K562 (cell line): Measurements from ENCODE around the gene PPAN. TPM values are rescaled to one million over a fixed set of nuclear protein-coding genes. Genes with fewer than 3 reads are reported as not detected.

ENCODE experiments used
- ARHGAP35 ChIP-seq: fragments of 450-650 bp; IDR thresholded peaks from 2 replicates; pipeline ENCODE4 v1.6.1; 2018; ENCODE audit not compliant: partially characterized antibody
- E2F4 ChIP-seq: sonication (generic); formaldehyde crosslinking; IDR thresholded peaks from 2 replicates; pipeline ENCODE4 v1.8.0; 2022; ENCODE audit warnings: mild to moderate bottlenecking, low read depth, missing genetic modification reagents
- FOXP1 ChIP-seq: sonication (generic); formaldehyde crosslinking; IDR thresholded peaks from 2 replicates; pipeline ENCODE4 v1.8.0; 2022; ENCODE audit warnings: mild to moderate bottlenecking, missing genetic modification reagents
- KAT7 ChIP-seq: sonication (generic); formaldehyde crosslinking; IDR thresholded peaks from 2 replicates; pipeline ENCODE4 v1.8.0; 2022; ENCODE audit warnings: missing genetic modification reagents, mild to moderate bottlenecking, borderline replicate concordance
- NCOR1 ChIP-seq: fragments of 450-650 bp; IDR thresholded peaks from 2 replicates; pipeline ENCODE4 v1.6.1; 2016; ENCODE audit warnings: mild to moderate bottlenecking, moderate library complexity
- NR2F6 ChIP-seq: fragments of 450-650 bp; formaldehyde crosslinking; IDR thresholded peaks from 2 replicates; pipeline ENCODE4 v1.4.0; 2020; ENCODE audit warnings: mild to moderate bottlenecking
- SREBF1 ChIP-seq: fragments of 150-350 bp; IDR thresholded peaks from 2 replicates; pipeline ENCODE4 v1.6.1; 2014; ENCODE audit warnings: antibody characterized with exemption, low read depth, low read length, borderline replicate concordance
- SREBF2 ChIP-seq: sonication (generic); formaldehyde crosslinking; IDR thresholded peaks from 2 replicates; pipeline ENCODE4 v1.4.0; 2020; ENCODE audit warnings: mild to moderate bottlenecking, missing genetic modification reagents
- SRSF3 ChIP-seq: fragments of 200-400 bp; formaldehyde crosslinking; IDR thresholded peaks from 2 replicates; pipeline ENCODE4 v1.6.1; 2016; ENCODE audit warnings: mild to moderate bottlenecking, low read length, moderate library complexity; ENCODE audit not compliant: insufficient read depth
- TAF1 ChIP-seq: IDR thresholded peaks from 2 replicates; pipeline ENCODE4 v1.6.1; 2011; ENCODE audit warnings: mild to moderate bottlenecking, low read length, moderate library complexity; ENCODE audit not compliant: insufficient read depth, control insufficient read depth, severe bottlenecking; ENCODE audit errors: extremely low read depth
- TAF9B ChIP-seq: fragments of 450-650 bp; IDR thresholded peaks from 2 replicates; pipeline ENCODE4 v1.6.1; 2018; ENCODE audit warnings: mild to moderate bottlenecking; ENCODE audit not compliant: partially characterized antibody
- TAL1 ChIP-seq: fragments of 450-650 bp; IDR thresholded peaks from 2 replicates; pipeline ENCODE4 v1.6.1; 2016; ENCODE audit warnings: mild to moderate bottlenecking
- TBP ChIP-seq: optimal IDR thresholded peaks from 2 replicates; pipeline ENCODE3; 2011; ENCODE audit warnings: low read depth, low read length, improper control_type of control experiment
- XRCC3 ChIP-seq: fragments of 450-650 bp; IDR thresholded peaks from 2 replicates; pipeline ENCODE4 v1.6.1; 2017; ENCODE audit warnings: mild to moderate bottlenecking, moderate library complexity
- ZNF76 ChIP-seq: fragments of 250-450 bp; sonication (Bioruptor Pico); IDR thresholded peaks from 2 replicates; pipeline ENCODE4 v1.4.0; 2020; ENCODE audit warnings: mild to moderate bottlenecking, moderate library complexity, borderline replicate concordance
- polyA plus RNA-seq, 8 experiments: library from polyadenylated mRNA; depleted of rRNA in 4 of 8; stranded (reverse) in 5 of 8; unstranded in 3 of 8; fragments of >200 nt; fragmentation: Nextera tagmentation in 2 of 8; fragmentation: Illumina TruSeq in 1 of 8; extraction: Ambion mirVana in 2 of 8; extraction: Trizol in 1 of 8; gene quantifications; 2 replicates each; pipeline versions ENCODE4 v1.2.1 to v1.2.3, GENCODE V29; 2011 to 2014; ENCODE audit warnings: inconsistent platforms in 1 of 8, missing spikeins in 1 of 8
- total RNA-seq, 7 experiments: library from RNA; depleted of rRNA in 6 of 7; stranded (reverse); fragments of >200 nt in 6 of 7; fragmentation: Illumina TruSeq in 2 of 7; extraction: Trizol in 2 of 7; gene quantifications; 2 replicates each; pipeline versions ENCODE4 v1.2.1 to v1.2.3, GENCODE V29; 2011 to 2021; ENCODE audit warnings: low replicate concordance in 1 of 7
- TF ChIP-seq, protein P1 (sequence below): fragments of 250-450 bp; sonication (Bioruptor Pico); IDR thresholded peaks from 2 replicates; pipeline ENCODE4 v1.5.1; 2021; ENCODE audit warnings: mild to moderate bottlenecking
- TF ChIP-seq, protein P2 (sequence below): fragments of 450-650 bp; formaldehyde crosslinking; IDR thresholded peaks from 2 replicates; pipeline ENCODE4 v1.4.0; 2022; ENCODE audit warnings: missing genetic modification characterization
- TF ChIP-seq, protein P3 (sequence below): IDR thresholded peaks from 2 replicates; pipeline ENCODE4 v1.6.1; 2011; ENCODE audit warnings: borderline replicate concordance, low read depth, mild to moderate bottlenecking, moderate library complexity, low read length; ENCODE audit not compliant: insufficient read depth, poor library complexity, severe bottlenecking
- TF ChIP-seq, protein P4 (sequence below): fragments of 250-450 bp; sonication (Bioruptor Pico); IDR thresholded peaks from 2 replicates; pipeline ENCODE4 v1.8.0; 2022; ENCODE audit warnings: inconsistent platforms

PPAN gene
- total and polyA plus RNA-seq, 9 of the 15 experiments (the other 6 are each of a cell fraction or from before 2014, with no cell fraction given) = 2.2 to 129 (median 59.1) TPM

GRCh38 chr19:10086591-10087192 is 19.5 kb upstream of the PPAN start (continued):
- TF ChIP-seq, protein P1, sequence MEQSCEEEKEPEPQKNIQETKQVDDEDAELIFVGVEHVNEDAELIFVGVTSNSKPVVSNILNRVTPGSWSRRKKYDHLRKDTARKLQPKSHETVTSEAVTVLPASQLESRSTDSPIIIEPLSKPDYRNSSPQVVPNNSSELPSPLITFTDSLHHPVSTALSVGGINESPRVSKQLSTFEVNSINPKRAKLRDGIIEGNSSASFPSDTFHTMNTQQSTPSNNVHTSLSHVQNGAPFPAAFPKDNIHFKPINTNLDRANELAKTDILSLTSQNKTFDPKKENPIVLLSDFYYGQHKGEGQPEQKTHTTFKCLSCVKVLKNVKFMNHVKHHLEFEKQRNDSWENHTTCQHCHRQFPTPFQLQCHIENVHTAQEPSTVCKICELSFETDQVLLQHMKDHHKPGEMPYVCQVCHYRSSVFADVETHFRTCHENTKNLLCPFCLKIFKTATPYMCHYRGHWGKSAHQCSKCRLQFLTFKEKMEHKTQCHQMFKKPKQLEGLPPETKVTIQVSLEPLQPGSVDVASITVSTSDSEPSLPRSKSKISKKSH (CRISPR knock-in tag) = no peak
- no peak for TF ChIP-seq E2F4 (CRISPR knock-in tag)
- TF ChIP-seq NR2F6 (CRISPR knock-in tag) = peak; percentile 95; the same call in 1 of the 2 replicates
- no peak for TF ChIP-seq XRCC3
- TF ChIP-seq, protein P2, sequence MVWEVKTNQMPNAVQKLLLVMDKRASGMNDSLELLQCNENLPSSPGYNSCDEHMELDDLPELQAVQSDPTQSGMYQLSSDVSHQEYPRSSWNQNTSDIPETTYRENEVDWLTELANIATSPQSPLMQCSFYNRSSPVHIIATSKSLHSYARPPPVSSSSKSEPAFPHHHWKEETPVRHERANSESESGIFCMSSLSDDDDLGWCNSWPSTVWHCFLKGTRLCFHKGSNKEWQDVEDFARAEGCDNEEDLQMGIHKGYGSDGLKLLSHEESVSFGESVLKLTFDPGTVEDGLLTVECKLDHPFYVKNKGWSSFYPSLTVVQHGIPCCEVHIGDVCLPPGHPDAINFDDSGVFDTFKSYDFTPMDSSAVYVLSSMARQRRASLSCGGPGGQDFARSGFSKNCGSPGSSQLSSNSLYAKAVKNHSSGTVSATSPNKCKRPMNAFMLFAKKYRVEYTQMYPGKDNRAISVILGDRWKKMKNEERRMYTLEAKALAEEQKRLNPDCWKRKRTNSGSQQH (CRISPR knock-in tag) = no peak
- TF ChIP-seq, protein P3, sequence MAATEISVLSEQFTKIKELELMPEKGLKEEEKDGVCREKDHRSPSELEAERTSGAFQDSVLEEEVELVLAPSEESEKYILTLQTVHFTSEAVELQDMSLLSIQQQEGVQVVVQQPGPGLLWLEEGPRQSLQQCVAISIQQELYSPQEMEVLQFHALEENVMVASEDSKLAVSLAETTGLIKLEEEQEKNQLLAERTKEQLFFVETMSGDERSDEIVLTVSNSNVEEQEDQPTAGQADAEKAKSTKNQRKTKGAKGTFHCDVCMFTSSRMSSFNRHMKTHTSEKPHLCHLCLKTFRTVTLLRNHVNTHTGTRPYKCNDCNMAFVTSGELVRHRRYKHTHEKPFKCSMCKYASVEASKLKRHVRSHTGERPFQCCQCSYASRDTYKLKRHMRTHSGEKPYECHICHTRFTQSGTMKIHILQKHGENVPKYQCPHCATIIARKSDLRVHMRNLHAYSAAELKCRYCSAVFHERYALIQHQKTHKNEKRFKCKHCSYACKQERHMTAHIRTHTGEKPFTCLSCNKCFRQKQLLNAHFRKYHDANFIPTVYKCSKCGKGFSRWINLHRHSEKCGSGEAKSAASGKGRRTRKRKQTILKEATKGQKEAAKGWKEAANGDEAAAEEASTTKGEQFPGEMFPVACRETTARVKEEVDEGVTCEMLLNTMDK = no peak
- TF ChIP-seq, protein P4, sequence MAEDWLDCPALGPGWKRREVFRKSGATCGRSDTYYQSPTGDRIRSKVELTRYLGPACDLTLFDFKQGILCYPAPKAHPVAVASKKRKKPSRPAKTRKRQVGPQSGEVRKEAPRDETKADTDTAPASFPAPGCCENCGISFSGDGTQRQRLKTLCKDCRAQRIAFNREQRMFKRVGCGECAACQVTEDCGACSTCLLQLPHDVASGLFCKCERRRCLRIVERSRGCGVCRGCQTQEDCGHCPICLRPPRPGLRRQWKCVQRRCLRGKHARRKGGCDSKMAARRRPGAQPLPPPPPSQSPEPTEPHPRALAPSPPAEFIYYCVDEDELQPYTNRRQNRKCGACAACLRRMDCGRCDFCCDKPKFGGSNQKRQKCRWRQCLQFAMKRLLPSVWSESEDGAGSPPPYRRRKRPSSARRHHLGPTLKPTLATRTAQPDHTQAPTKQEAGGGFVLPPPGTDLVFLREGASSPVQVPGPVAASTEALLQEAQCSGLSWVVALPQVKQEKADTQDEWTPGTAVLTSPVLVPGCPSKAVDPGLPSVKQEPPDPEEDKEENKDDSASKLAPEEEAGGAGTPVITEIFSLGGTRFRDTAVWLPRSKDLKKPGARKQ (CRISPR knock-in tag) = no peak
- TF ChIP-seq NCOR1 = 0 out of 2 replicates have a peak, but pooled peaks have one; percentile 32
- no peak for TF ChIP-seq SREBF1
- no peak for TF ChIP-seq TAF9B
- no peak for TF ChIP-seq FOXP1
- TF ChIP-seq ARHGAP35 = no peak
- no peak for TF ChIP-seq ZNF76 (CRISPR knock-in tag)
- TF ChIP-seq SREBF2 (CRISPR knock-in tag) = no peak
- TF ChIP-seq TAL1 = no peak
- peak; percentile 23 for TF ChIP-seq TAF1
- TF ChIP-seq SRSF3 = no peak
- TF ChIP-seq TBP = no peak
- no peak for TF ChIP-seq KAT7
